Esophagus muscularis mucosa (tissue), 4 donors: ENCODE results near the gene HHIPL1. TPM values are rescaled to one million over a fixed set of nuclear protein-coding genes. Genes with fewer than 3 reads are reported as not detected.

Source experiments
- DNase-seq: peaks from one replicate; pipeline ENCODE4 v3.0.0-alpha.2; 2017; ENCODE audit errors: extremely low spot score
- H3K27ac ChIP-seq, 4 donors: fragments of 200-600 bp; sonication (generic); replicated peaks in 1 of 4; 1 replicate in 3 of 4; 2 replicates in 1 of 4; pipeline ENCODE4 v1.5.1; 2016 to 2019; ENCODE audit warnings: mild to moderate bottlenecking in 1 of 4
- H3K27me3 ChIP-seq, 4 donors: fragments of 200-600 bp; sonication (generic); one replicate each; pipeline versions ENCODE4 v1.5.1 to v1.6.0; 2016 to 2019
- H3K36me3 ChIP-seq, 4 donors: fragments of 200-600 bp; sonication (generic); one replicate each; pipeline ENCODE4 v1.5.1; 2016 to 2019
- H3K4me1 ChIP-seq, 4 donors: fragments of 200-600 bp; sonication (generic); one replicate each; pipeline ENCODE4 v1.5.1; 2016 to 2019
- H3K4me3 ChIP-seq, 4 donors: fragments of 200-600 bp; sonication (generic); 1 replicate in 2 of 4; 2 replicates in 2 of 4; pipeline ENCODE4 v1.5.1; 2016 to 2019; ENCODE audit warnings: mild to moderate bottlenecking in 4 of 4, moderate library complexity in 1 of 4
- H3K9me3 ChIP-seq, 4 donors: fragments of 200-600 bp; sonication (generic); 1 replicate in 3 of 4; 2 replicates in 1 of 4; pipeline ENCODE4 v1.5.1; 2016 to 2019
- EP300 ChIP-seq: sonication (generic); formaldehyde crosslinking; IDR thresholded peaks from one replicate; pipeline ENCODE4 v1.6.1; 2017; ENCODE audit warnings: antibody characterized with exemption
- POLR2A ChIP-seq: fragments of 450-650 bp; IDR thresholded peaks from one replicate; pipeline ENCODE4 v1.6.1; 2017; ENCODE audit warnings: antibody characterized with exemption, moderate library complexity, mild to moderate bottlenecking, low read depth
- POLR2AphosphoS5 ChIP-seq, 2 donors: sonication (generic); formaldehyde crosslinking; IDR thresholded peaks; one replicate each; pipeline ENCODE4 v1.6.1; 2017; ENCODE audit warnings: antibody characterized with exemption in 2 of 2
- WGBS: methylation state at CpG from one replicate; pipeline ENCODE4 v1.1.5; 2018; 5-methylcytosine and 5-hydroxymethylcytosine counted together
- intact Hi-C: fragments of 100-400 bp; cut with DNase I; formaldehyde crosslinking; loops from one replicate; pipeline ENCODE4 v1.15.1; 2023
- total RNA-seq, 4 donors: library from RNA; depleted of rRNA; stranded (reverse); fragments of >200 nt; gene quantifications; one replicate each; pipeline versions ENCODE4 v1.1.0 to v1.2.1, GENCODE V29; 2016
- TF ChIP-seq, protein P1 (sequence below), 3 experiments: fragments of 200-600 bp in 2 of 3; fragments of 450-650 bp in 1 of 3; sonication (generic) in 2 of 3; IDR thresholded peaks; one replicate each; pipeline ENCODE4 v1.5.1; 2017 to 2019; ENCODE audit warnings: antibody characterized with exemption in 3 of 3, mild to moderate bottlenecking in 2 of 3, moderate library complexity in 1 of 3

Gene HHIPL1
- total RNA-seq, 4 donors from 2014 or later = 4.2 to 9.1 (median 5.9) TPM

DNA sequence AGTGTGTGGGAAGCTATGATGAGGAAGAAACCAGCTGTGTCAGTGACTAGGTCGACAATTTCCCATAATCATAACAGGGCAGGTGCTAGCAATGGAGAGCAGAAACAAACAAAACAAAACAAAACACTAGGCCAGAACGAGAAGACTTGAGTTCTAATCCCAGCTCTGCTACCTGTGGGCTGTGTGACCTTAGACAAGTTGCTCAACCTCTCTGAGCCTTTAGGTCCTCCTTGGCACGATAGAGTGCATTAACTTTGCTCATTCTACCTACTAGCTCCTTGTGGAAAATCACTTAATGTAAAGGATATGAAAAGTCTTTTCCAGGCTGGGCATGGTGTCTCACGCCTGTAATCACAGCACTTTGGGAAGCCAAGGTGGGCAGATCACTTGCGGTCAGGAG is 11.2 kb downstream of the HHIPL1 start:
- Histone ChIP-seq H3K36me3 (peaks cover 0 to 11% (median 1%) of the 10 kb centered on the region in 4 donors), H3K9me3 (no peaks in the 10 kb centered on the region), H3K27ac (no peak overlapping the region), H3K4me1 (peaks cover 8 to 29% (median 22%) of the 10 kb centered on the region in 4 donors), H3K27me3 (peaks cover 0 to 20% (median 5%) of the 10 kb centered on the region in 4 donors), H3K4me3 (no peak overlapping the region)
- intact Hi-C loops = no loop called here
- TF ChIP-seq, protein P1, sequence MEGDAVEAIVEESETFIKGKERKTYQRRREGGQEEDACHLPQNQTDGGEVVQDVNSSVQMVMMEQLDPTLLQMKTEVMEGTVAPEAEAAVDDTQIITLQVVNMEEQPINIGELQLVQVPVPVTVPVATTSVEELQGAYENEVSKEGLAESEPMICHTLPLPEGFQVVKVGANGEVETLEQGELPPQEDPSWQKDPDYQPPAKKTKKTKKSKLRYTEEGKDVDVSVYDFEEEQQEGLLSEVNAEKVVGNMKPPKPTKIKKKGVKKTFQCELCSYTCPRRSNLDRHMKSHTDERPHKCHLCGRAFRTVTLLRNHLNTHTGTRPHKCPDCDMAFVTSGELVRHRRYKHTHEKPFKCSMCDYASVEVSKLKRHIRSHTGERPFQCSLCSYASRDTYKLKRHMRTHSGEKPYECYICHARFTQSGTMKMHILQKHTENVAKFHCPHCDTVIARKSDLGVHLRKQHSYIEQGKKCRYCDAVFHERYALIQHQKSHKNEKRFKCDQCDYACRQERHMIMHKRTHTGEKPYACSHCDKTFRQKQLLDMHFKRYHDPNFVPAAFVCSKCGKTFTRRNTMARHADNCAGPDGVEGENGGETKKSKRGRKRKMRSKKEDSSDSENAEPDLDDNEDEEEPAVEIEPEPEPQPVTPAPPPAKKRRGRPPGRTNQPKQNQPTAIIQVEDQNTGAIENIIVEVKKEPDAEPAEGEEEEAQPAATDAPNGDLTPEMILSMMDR (IDR thresholded peaks at IDR 0.05) = no peak
- TF ChIP-seq POLR2A (no peak), EP300 (no peak), POLR2AphosphoS5 (IDR thresholded peaks at IDR 0.05) (no peak)
- WGBS = 84% methylated on average over 5 of the region's 5 CpGs
- DNase-seq = no peak

DNA sequence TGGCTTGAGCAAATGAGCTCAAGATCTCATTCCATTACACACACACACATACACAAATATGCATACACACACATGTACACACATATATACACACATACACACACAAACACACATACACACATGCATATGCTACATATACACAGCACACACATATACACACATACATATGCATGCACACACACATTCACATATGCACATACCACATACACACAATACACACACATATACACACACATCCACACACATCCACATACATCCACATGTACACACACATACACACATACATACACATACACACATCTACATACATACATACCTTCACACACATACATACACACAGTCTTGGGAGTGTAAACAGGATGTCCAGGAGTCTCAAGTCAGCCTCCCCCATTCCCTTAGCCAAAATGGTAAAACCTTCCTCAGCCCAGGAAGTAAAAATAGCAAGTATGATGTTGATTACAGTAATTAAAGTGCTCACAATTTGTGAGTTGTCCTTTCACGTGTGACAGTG is 12.8 kb downstream of the HHIPL1 start:
- Histone ChIP-seq H3K27ac (no peak overlapping the region), H3K4me3 (no peak overlapping the region), H3K4me1 (peaks cover 8 to 29% (median 22%) of the 10 kb centered on the region in 4 donors), H3K36me3 (peaks cover 0 to 17% (median 2%) of the 10 kb centered on the region in 4 donors), H3K9me3 (no peaks in the 10 kb centered on the region), H3K27me3 (peaks cover 0 to 30% (median 5%) of the 10 kb centered on the region in 4 donors)
- no peak for DNase-seq
- intact Hi-C loops = no loop called here
- TF ChIP-seq, protein P1 (IDR thresholded peaks at IDR 0.05) = no peak
- TF ChIP-seq EP300 = no peak
- TF ChIP-seq POLR2AphosphoS5 (IDR thresholded peaks at IDR 0.05) = no peak
- no peak for TF ChIP-seq POLR2A
- 59% methylated on average over 1 of the region's 1 CpG for WGBS

DNA sequence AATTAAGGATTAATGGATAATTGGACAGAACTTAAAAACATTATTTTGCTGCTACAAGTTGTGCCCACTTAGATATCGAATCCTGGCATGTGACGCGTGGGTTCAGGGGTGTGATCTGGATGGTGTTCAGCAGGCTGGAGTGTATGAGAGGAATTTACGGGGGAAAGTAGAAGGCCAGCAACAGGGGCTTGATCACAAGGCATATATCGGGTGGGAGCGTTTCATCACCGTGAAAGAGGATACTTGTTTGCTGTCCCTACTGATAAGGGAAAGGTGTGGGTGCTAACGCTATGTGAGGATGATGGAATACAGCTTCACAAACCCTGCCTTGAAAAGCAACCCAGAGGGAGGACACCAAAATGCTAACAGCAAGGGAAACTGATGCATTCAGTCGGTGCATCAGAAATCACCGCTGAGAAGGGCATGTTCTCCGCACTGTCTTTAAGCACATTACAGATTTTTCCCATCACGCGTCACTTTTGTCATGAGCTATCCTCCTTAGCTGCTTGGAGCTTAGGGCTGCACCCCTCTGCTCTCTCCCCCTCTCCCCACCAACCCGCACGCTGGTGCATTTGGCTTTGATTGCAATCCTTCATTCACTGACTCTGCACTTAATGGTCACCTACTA is 13.4 kb downstream of the HHIPL1 start:
- DNase-seq = no peak
- Histone ChIP-seq H3K27me3 (peaks cover 0 to 30% (median 5%) of the 10 kb centered on the region in 4 donors), H3K27ac (no peak overlapping the region), H3K9me3 (no peaks in the 10 kb centered on the region), H3K4me1 (peaks cover 8 to 29% (median 22%) of the 10 kb centered on the region in 4 donors), H3K36me3 (peaks cover 0 to 20% (median 5%) of the 10 kb centered on the region in 4 donors), H3K4me3 (no peak overlapping the region)
- TF ChIP-seq POLR2A (no peak), POLR2AphosphoS5 (IDR thresholded peaks at IDR 0.05) (no peak), EP300 (no peak)
- TF ChIP-seq, protein P1 (IDR thresholded peaks at IDR 0.05) = no peak
- intact Hi-C loops = no loop called here
- 73% methylated on average over 15 of the region's 15 CpGs for WGBS

DNA sequence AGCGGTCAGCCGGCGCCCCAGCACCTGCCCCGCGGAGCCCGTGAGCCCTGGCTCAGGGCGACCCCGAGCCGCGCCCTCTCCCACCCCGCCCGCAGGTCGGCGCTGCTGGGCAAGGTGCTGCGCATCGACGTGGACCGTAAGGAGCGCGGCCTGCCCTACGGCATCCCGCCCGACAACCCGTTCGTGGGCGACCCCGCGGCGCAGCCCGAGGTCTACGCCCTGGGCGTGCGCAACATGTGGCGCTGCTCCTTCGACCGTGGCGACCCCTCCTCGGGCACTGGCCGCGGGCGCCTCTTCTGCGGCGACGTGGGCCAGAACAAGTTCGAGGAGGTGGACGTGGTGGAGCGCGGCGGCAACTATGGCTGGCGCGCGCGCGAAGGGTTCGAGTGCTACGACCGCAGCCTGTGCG is 14.4 kb downstream of the HHIPL1 start:
- 31% methylated on average over 5 of the region's 58 CpGs for WGBS
- peaks cover 0 to 30% (median 5%) of the 10 kb centered on the region in 4 donors for H3K36me3 ChIP-seq
- intact Hi-C loops = no loop called here
- H3K27ac ChIP-seq = no peak overlapping the region
- peaks cover 0 to 30% (median 5%) of the 10 kb centered on the region in 4 donors for H3K27me3 ChIP-seq
- H3K4me3 ChIP-seq = peak overlapping the region; percentile 16 to 45 (median 26)
- TF ChIP-seq, protein P1 (IDR thresholded peaks at IDR 0.05) = no peak
- TF ChIP-seq EP300 (no peak), POLR2A (no peak), POLR2AphosphoS5 (IDR thresholded peaks at IDR 0.05) (no peak)
- H3K9me3 ChIP-seq = no peaks in the 10 kb centered on the region
- DNase-seq = no peak
- H3K4me1 ChIP-seq = peaks cover 8 to 22% (median 17%) of the 10 kb centered on the region in 4 donors
